Adrenal gland (tissue), 5 donors: Measurements from ENCODE around the gene KLHL15.

Source experiments
- CTCF ChIP-seq, 6 experiments: fragments of 450-650 bp in 4 of 6; fragments of 200-600 bp in 2 of 6; sonication (generic) in 1 of 6; IDR thresholded peaks; 1 replicate in 5 of 6; 2 replicates in 1 of 6; pipeline versions ENCODE4 v1.5.1 to v1.8.0; 2016 to 2021; ENCODE audit warnings: antibody characterized with exemption in 6 of 6, mild to moderate bottlenecking in 2 of 6, moderate library complexity in 1 of 6
- POLR2A ChIP-seq, 2 donors: fragments of 450-650 bp; IDR thresholded peaks; one replicate each; pipeline ENCODE4 v1.6.1; 2017; ENCODE audit warnings: antibody characterized with exemption in 2 of 2, mild to moderate bottlenecking in 2 of 2, moderate library complexity in 1 of 2
- donor health status: DM: no; HTN: no; CAD: no.

GRCh38 chrX:23989689-23990088, 37.3 kb downstream of the KLHL15 start:
- no peak for TF ChIP-seq CTCF (IDR thresholded peaks at IDR 0.05)
- no peak for TF ChIP-seq POLR2A (IDR thresholded peaks at IDR 0.05)
